Skin epidermis (tissue), 12 donors: ENCODE data around the gene APOL1.
"Not testable (repeated sequence)": the region's sequence is repeated elsewhere in the genome, so short reads cannot be mapped to it uniquely, and the experiment has no call there.

ENCODE experiments used
- H3K27ac ChIP-seq, 21 experiments: fragments of 200-600 bp; sonication (generic) in 11 of 21; one replicate each; pipeline ENCODE4 v1.5.0; 2020; ENCODE audit warnings: mild to moderate bottlenecking in 3 of 21, inconsistent platforms in 2 of 21, moderate library complexity in 2 of 21
- H3K4me3 ChIP-seq, 7 experiments: fragments of 200-600 bp; sonication (generic) in 2 of 7; one replicate each; pipeline ENCODE4 v1.5.0; 2020; ENCODE audit warnings: inconsistent platforms in 2 of 7, mild to moderate bottlenecking in 2 of 7, moderate library complexity in 1 of 7

The APOL1 gene, protein sequence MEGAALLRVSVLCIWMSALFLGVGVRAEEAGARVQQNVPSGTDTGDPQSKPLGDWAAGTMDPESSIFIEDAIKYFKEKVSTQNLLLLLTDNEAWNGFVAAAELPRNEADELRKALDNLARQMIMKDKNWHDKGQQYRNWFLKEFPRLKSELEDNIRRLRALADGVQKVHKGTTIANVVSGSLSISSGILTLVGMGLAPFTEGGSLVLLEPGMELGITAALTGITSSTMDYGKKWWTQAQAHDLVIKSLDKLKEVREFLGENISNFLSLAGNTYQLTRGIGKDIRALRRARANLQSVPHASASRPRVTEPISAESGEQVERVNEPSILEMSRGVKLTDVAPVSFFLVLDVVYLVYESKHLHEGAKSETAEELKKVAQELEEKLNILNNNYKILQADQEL

DNA sequence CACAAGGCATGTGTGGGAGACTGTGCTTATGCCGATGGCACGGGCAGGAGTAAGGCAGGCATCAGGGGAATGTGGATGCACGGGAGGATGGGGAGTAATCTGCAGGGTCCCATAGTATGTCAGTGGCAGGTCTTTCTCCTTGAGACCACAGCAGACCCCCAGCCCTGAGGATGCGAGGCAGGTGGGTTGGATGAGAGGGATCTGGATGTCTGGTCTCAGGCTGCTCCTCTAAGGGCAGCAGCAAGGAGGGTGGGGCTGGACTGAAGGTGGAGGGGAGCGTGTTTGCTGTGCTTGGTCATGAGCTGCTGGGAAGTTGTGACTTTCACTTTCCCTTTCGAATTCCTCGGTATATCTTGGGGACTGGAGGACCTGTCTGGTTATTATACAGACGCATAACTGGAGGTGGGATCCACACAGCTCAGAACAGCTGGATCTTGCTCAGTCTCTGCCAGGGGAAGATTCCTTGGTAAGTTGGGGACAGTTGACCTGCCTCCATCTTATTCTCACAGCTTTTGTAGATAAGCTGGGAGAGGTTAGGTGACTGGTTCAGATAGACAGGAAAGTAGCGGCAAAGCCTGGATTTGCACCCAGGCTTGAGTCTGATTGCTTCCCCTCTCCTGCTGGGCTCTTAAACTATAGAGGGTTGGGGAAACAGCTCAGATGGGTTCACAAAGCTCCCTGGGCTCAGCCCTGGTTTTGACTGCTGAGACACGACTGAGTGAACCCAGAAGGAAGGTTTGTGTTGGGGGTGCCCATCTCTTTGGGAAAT lies at the start of gene APOL1:
Gene APOL1 (plus strand): TSS at position 380 of the 769 bp plus-strand sequence. CDS start 1,823 bp downstream, outside the sequence.
- Histone ChIP-seq H3K4me3 (peak within 1 kb of the TSS; percentile 18 to 45 (median 29)), H3K27ac (peak within 1 kb of the TSS in 20 of 21 experiments; percentile 48 to 88 (median 79))

DNA sequence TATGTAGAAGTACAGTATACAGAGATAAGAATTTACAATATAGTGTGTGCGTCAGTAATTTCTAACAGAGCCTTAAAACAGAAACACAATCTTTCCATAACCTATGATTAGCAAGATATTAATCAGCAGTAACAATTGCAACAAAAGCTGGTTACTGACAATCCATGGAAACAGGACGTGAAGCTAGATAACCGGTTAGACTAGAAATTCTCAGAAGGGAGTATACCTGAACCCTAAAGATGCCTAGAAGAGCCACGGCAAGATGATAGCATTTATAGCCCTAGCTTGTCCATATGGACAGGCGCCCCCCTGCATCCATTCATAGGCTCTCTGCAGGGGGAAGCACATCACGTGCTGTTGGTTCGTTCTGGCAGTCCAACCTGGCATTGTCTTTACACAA lies 49.5 kb upstream of the APOL1 start:
- not testable (repeated sequence) for H3K4me3 ChIP-seq
- H3K27ac ChIP-seq, result peak overlapping the region in 4 of 21 experiments; percentile 25 to 65 (median 58)

DNA sequence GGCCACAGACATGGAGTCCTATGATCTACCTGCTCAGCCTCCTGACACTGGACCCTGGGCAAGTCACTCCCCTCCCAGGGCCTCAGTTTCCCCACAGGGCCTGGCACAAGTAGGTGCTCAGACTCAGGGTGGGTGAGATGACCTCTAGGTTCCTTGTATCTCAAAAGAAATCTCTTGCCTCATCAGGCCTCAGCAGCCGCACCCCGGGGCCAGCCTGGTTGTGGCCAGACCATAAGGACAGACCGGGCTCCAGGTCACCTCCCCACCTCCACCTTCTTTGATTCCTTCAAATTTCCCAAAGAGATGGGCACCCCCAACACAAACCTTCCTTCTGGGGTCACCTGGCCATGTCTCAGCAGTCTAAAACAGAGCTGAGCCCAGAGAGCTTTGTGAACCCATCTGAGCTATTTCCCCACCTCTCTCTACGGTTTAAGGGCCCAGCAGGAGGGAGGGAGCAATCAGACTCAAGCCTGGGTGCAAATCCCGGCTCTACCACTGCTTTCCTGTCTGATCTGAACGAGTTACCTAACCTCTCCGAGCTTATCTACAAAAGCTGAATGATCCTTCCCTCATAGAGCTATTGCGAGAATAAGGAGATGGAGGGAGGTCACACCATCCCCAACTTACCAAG lies 48.8 kb upstream of the APOL1 start:
- Histone ChIP-seq H3K27ac (peak overlapping the region in 5 of 21 experiments; percentile 25 to 65 (median 51)), H3K4me3 (no peak overlapping the region)

DNA sequence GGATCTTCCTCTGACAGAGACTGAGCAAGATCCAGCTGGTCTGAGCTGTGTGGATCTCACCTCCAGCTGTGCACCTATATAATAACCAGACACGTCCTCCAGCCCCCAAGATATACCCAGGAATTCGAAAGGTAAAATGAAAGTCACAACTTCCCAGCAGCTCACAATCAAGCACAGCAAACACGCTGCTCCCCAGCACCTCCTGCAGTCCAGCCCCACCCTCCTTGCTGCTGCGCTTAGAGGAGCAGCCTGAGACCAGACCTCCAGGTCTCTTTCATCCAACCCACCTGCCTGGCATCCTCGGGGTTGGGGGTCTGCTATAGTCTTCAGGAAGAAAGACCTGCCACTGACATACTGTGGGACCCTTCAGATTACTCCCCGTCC lies 48.3 kb upstream of the APOL1 start:
- H3K4me3 ChIP-seq, result no peak overlapping the region
- no peak overlapping the region for H3K27ac ChIP-seq

DNA sequence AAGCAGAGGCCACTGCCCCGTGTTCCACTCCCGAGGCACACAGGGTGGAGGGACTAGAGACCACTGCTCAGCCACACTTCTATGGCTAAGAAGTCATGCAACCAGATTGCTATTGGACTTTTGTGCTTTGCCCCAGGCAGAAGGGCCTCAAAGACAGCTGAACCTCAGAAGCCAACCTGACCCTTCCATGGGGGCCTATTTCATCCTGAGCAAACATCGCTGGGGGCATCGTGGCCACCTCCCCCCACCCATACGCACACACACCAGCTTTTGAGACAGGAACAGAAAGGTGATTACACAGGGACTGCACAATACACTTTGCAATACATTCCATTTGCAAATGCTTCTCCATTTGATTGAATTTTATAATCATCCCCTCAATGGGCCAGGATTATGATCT lies 47.4 kb upstream of the APOL1 start:
- H3K4me3 ChIP-seq, H3K27ac ChIP-seq: not testable (repeated sequence)

DNA sequence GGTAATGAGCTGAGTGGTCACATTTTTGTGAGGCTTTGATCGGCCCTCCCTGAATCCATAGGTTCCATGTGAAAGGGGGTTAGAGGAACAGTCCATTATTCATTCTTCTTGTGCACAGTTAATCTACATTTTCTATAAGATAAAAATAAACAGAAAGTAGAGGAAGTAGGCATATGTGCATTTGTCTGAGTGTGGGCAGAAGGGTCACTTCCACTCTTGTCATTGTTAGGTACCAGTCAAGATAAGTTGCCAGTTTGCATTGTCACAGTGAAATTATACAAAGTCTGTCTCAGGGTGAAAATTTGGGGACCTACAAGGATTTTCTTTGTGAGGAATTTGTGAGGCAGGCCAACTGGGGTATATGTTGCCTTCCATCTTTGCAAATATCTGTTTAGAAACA lies 46.7 kb upstream of the APOL1 start:
- Histone ChIP-seq H3K27ac (no peak overlapping the region), H3K4me3 (no peak overlapping the region)

DNA sequence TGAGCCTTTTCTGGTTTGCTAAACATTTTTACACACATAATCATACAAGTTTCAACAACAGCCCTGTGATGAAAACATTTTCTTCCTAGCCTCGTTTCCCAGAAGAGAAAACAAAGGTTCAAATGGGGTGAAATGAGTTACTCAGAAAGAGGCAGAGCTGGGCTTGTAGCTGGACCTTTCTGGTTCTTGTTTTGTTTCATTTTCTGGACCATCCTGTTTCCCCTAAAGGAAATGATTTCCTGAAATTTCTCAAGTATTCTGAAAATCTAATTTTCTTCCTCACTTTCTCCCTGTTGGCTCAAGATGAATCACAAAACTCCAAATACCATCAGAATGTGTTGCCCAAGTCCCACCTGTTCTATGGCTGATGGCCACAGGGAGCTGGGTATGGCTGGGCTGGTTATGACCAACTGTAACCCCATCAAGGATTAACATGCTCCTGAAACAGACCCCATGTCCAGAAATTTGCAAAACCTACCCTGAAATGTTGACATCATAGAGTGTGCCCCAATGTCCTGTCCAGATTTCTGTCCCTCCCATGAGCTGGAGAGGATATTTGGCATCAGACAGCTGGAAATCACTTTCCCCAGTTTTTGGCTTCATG lies 44.7 kb upstream of the APOL1 start:
- Histone ChIP-seq H3K27ac (no peak overlapping the region), H3K4me3 (no peak overlapping the region)

DNA sequence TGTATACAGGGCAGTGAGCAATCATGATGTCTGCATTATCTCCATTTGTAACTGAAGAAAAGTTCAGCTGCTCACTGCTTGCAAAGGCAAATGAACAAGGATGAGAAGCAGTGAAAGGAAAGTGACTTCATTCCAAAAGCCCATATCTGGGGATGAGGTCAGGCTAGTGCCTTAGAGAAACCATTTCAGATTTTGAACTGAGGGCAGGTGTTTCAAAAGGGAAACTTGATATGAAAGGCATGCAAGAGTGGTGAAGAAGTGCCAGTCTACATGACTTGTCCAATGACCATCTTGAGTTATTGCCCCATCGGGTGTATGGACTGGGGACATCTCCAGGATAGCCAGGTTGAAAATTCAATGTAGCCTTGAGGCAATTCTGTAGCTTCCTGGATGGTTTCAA lies 44.0 kb upstream of the APOL1 start:
- H3K27ac ChIP-seq, result no peak overlapping the region
- H3K4me3 ChIP-seq, result no peak overlapping the region

DNA sequence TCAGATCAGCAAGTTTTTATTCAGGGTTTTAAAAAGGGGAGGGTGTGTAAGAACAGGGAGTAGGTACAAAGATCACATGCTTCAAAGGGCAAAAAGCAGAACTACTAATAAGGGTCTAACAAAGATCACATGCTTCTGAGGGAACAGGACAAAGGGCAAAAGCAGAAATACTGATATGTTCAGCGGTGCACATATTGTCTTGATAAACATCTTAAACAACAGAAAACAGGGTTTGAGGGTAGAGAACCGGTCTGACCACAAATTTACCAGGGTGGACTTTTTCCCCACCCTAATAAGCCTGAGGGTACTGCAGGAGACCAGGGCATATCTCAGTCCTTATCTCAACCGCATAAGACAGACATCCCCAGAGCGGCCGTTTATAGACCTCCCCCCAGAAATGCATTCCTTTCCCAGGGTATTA lies 43.4 kb upstream of the APOL1 start:
- not testable (repeated sequence) for H3K4me3 ChIP-seq, H3K27ac ChIP-seq

DNA sequence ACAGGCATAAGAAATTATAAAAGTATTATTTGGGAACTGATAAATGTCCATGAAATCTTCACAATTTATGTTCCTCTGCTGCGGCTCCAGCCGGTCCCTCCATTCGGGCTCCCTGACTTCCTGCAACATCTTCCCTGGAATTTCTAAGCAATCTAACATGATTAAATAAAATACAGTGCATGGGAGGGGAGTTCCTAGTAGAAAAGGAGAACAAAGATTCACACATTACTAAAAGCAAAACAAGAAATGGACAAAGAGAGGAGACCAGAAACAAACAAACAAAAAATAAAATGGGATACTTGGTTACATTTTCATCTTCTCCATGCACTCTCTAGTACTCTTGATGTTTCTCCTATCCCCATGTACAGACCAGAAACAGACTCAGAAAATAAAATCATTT lies 42.7 kb upstream of the APOL1 start:
- peak overlapping the region in 1 of 21 experiments; percentile 34 for H3K27ac ChIP-seq
- H3K4me3 ChIP-seq, result no peak overlapping the region

DNA sequence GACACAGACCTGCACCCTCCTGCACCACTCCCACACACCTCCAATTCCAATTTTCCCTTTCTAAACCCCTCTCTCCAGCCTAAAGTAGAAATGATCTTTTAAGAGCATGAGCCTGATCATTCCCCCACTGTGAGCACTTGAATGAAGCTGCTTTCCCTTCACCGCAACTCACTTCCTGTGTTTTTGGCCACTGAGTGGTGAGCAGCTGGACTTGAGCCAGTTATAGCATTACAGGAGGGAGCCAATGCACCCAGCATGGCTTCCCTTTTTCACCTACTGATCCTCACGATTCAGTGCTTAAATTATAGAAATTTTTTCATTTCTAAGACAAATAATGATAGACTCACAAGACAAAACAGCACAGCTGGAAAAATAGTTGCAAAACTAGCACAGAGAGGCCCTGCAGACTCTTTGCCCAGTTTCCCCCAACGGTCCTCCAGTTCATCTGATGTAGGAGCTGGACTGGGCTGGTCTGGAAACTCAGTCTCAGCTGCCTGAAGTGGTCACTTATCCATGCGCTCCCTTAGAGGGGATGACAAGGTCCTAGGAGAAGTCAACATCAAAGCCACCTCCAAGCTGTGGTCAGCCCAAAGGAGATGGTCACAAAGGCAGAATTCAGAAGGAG lies 41.6 kb upstream of the APOL1 start:
- H3K27ac ChIP-seq, result peak overlapping the region in 2 of 21 experiments; percentile 27 to 46

DNA sequence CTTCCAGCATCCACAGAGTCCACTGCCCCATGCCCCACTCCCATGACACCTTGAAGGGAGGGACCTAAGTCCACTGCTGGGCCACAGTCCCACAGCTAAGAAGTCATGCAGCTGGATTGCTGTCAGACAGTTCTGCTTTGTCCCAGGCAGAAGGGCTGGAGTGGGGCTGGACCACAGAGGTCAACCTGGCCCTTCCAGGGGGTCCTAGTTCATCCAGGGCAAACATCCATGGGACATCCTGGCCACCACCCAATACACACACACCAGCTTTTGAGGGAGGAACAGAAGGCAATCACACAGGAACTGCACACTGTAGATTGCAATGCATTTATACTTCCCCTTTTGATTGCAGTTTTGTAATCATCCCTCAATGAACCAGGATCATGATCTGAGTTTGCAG lies 40.0 kb upstream of the APOL1 start:
- no peak overlapping the region for H3K4me3 ChIP-seq
- H3K27ac ChIP-seq, result peak overlapping the region in 1 of 21 experiments; percentile 29

More for the DNA sequence above, 41.6 kb upstream of the APOL1 start:
- no peak overlapping the region for H3K4me3 ChIP-seq

DNA sequence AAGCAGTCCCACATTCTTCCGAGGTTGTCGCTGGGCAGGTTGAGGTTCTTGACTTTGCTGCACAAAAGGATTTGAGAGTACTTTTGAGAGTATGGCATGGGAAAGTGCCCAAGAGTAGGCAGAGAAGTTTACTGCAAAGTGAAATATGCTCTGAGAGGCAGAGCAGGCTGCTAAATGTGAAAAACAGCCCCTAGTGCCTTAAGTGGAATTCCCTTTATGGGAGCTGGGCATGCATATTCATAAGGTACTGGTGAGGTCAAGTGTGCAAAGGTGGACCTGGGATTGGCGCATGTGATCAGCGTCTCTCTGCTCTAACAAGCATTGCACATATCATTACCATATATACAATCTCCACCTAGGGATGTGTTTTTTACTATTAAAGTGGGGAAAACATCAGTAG lies 39.3 kb upstream of the APOL1 start:
- Histone ChIP-seq H3K27ac (no peak overlapping the region), H3K4me3 (no peak overlapping the region)

DNA sequence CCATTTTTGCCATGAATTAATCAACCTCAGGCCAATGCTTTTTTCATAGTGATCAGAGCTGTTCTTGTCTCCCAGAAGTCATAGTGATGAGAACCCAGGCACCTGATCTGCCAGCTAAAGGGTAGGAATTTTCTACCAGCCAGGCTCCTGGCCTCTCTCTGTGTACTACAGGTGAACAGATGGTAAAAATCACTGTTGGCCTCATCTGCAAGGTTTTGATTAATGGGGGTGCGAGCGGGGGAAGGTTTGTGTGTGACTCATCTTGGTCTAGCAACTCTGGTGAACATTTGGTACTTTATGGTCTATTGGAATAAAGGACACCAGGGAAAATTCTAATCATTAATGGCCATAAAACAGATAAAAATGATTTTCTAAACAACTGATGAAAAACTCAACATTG lies 37.0 kb upstream of the APOL1 start:
- no peak overlapping the region for H3K27ac ChIP-seq
- H3K4me3 ChIP-seq, result no peak overlapping the region

DNA sequence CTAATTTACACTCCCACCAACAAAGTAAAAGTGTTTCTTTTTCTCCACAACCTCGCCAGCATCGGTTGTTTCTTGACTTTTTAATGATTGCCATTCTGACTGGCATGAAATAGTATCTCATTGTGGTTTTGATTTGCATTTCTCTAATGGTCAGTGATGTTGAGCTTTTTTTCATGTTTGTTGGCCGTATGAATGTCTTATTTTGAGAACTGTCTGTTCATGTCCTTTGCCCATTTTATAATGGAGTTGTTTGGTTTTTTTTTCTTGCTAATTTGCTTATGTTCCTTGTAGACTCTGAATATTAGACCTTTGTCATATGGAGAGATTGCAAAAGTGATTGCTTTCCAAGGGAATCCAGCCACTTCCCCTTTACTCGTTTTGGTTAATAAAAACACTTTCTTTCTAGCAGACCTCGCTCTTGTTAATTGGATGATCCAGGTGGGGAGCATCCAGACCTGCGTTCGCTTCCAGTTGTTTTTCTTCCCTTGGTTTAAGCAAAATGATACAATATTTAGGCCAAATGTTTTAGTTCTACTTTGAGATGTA lies 34.2 kb upstream of the APOL1 start:
- no peak overlapping the region for H3K27ac ChIP-seq
- H3K4me3 ChIP-seq, result no peak overlapping the region

DNA sequence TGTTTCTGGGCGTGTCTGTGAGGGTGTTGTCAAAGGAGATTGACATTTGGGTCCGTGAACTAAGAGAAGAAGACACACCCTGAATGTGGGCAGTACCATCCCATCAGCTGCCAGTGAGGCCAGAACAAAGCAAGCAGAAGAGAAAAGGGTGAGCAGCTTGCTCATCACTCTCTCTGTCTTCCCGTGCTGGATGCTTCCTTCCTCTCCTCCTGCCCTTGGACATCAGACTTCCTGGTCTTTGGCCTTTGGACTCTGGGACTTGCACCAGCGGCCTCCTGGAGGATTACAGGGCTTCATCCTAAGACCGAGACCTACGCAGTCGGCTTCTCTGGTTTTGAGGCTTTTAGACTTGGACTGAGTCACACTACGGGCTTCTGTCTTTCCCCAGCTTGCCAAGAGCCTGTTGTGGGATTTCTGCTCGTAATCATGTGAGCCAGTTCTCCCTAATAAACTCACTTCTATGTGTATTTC lies 32.4 kb upstream of the APOL1 start:
- Histone ChIP-seq H3K27ac (peak overlapping the region in 9 of 21 experiments; percentile 7 to 75 (median 47)), H3K4me3 (peak overlapping the region in 1 of 7 experiments; percentile 2)

DNA sequence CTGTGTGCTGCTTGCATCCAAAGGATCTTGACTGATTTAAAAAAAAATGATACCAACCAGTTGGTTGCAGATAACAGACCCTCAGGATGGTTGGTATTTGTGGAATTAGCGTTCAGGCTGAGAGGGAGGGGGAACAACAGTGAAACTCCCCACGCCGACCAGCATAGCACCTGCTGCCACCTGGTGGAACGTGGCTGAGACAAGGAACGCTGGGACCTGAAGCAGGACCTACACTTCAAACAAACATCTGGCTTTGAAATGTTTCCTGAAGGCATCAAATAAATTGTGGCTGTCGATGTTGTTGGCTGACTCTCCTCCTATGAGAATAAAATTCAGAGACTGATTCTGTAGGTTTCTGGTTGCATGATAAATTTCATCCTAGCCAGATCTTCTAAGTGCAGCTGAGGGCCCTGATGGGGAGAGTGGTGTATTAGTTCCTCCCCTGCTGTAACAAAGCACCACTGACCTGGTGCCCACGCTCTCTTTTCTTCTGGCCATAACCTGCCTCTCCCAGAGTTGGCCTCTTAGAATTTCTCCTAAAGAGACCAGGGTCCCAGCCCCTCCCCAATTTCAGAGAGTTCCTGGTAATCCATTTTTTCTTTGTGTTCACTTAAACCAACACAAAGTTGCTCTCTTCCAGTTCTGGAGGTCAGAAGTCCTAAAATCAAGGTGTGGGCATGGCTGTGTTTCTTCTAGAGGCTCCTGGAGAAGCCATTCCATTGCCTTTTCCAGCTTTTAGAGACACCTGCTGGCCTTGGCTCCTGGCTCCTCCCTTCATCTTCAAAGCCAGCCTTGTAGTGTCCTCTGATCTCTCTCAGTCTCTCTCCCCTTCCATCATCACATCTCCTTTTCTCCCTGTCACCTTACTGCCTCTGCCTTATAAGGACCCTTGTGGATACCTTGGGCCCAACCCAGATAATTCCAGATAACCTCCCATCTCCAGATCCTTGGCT lies 30.9 kb upstream of the APOL1 start:
- Histone ChIP-seq H3K27ac (no peak overlapping the region), H3K4me3 (no peak overlapping the region)

DNA sequence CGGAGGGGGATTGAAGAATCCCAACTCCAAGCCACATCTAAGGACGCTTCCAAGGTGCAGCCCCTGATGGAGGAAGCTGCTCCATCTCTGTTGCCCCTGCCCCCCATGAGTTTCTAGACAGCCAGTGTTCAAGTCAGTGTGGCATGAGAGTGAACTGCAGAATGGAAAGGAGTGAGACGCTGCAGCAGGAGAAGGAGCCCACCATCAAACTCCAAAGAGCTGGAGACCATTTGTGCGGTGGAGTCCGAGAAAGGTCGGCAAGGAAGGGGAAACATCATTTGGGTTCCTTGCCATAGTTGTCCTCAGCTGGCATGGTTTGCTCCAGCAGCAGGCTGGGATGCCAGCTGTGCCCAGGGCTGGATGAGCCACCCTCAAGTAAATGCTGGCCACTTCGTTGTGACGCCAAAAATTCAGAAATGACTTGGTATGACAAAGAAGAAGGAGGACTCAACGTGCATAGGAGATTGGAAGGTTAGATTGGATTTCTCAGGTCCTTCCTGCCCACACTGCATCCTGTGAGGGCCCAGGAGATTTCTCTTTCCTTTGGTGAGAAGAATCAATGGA lies 30.0 kb upstream of the APOL1 start:
- H3K27ac ChIP-seq, result no peak overlapping the region
- no peak overlapping the region for H3K4me3 ChIP-seq
